Measurements from ENCODE around the gene VPS13D.

DNA sequence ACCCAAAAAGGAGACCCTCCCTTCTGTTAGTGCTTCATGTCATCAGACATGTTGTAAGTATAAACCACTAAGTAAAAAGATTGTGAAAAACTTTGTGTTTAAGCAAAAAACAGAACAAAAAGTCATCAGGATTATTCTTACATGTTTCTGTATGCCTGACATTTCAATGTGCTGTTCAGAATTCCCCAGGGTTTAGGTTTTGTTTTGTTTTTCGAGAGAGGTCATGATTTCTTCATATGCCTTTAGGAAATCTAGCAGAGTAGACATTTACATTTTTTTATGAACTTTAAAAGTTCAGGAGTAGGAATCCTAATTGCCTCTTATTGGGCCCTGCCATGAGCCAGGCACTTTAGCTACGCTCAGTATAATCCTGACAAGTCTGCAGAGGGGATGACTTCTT, 85.3 kb downstream of the VPS13D start:
- TF ChIP-seq, protein P1, sequence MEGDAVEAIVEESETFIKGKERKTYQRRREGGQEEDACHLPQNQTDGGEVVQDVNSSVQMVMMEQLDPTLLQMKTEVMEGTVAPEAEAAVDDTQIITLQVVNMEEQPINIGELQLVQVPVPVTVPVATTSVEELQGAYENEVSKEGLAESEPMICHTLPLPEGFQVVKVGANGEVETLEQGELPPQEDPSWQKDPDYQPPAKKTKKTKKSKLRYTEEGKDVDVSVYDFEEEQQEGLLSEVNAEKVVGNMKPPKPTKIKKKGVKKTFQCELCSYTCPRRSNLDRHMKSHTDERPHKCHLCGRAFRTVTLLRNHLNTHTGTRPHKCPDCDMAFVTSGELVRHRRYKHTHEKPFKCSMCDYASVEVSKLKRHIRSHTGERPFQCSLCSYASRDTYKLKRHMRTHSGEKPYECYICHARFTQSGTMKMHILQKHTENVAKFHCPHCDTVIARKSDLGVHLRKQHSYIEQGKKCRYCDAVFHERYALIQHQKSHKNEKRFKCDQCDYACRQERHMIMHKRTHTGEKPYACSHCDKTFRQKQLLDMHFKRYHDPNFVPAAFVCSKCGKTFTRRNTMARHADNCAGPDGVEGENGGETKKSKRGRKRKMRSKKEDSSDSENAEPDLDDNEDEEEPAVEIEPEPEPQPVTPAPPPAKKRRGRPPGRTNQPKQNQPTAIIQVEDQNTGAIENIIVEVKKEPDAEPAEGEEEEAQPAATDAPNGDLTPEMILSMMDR (conservative IDR thresholded peaks at IDR 0.05 in 1 of 2, IDR thresholded peaks at IDR 0.05 in 1 of 2; ENCODE audit: extremely low read depth in 1 of 2, insufficient read depth in 1 of 2, low read depth in 1 of 2, low read length in 2 of 2) = no peak
- TF ChIP-seq EZH2 (IDR thresholded peaks at IDR 0.05; ENCODE audit: borderline replicate concordance, low read length) = no peak

Measured in mammary epithelial cell (primary cell).